ENCODE measurements around the gene SNX11. TPM values are rescaled to one million over a fixed set of nuclear protein-coding genes. Genes with fewer than 3 reads are reported as not detected.
A peak's percentile ranks its signal among the peaks of the same experiment; 100 is the strongest.

The SNX11 gene
- total and polyA plus RNA-seq, 2 donors (not counting 3 experiments of a cell fraction or from before 2014, with no cell fraction given) = 23.4 to 26.2 TPM

- no peak for TF ChIP-seq GATA2 (IDR thresholded peaks at IDR 0.05; ENCODE audit: insufficient read depth, insufficient read length, low read depth, low read length)
- no peak overlapping the region for H3K4me2 ChIP-seq (ENCODE audit: insufficient read depth, low read length)
- H3K4me1 ChIP-seq (ENCODE audit: control insufficient read depth, extremely low read depth, insufficient read depth, low read length) = peaks cover under 1% of the 10 kb centered on the region
- POLR2A ChIA-PET = no interaction called here
- H3K9ac ChIP-seq (replicated peaks; ENCODE audit: extremely low read depth, insufficient read depth, low read length) = no peak overlapping the region
- H2AFZ ChIP-seq (ENCODE audit: low read depth, low read length) = no peak overlapping the region
- no peak overlapping the region for H3K27ac ChIP-seq (ENCODE audit: insufficient read depth, low read depth, low read length)
- peaks cover 38 to 40% of the 10 kb centered on the region in 2 experiments for H3K27me3 ChIP-seq (ENCODE audit: control insufficient read depth in 2 of 2, insufficient read depth in 2 of 2, low read length in 2 of 2)
- no peaks in the 10 kb centered on the region for H3K9me3 ChIP-seq (replicated peaks; ENCODE audit: control insufficient read depth, insufficient read depth, low read length)
- no peaks in the 10 kb centered on the region for H3K36me3 ChIP-seq (ENCODE audit: control insufficient read depth in 2 of 2, extremely low read depth in 1 of 2, insufficient read depth in 2 of 2, low read length in 2 of 2)
- no peaks in the 10 kb centered on the region for H4K20me1 ChIP-seq (replicated peaks; ENCODE audit: control insufficient read depth, extremely low read depth, insufficient read depth, low read length)
- no peaks in the 10 kb centered on the region for H3K79me2 ChIP-seq (ENCODE audit: control insufficient read depth, insufficient read depth, low read length)
- dilution Hi-C loops (cut with MboI; ENCODE audit: extremely low pct_ligation_motif_present, low sequenced_read_pairs) = no loop called here
- no peaks in the 10 kb centered on the region for H3K9me1 ChIP-seq (replicated peaks; ENCODE audit: control insufficient read depth, extremely low read depth, insufficient read depth, low read length)
- H3K4me3 ChIP-seq (replicated peaks in 1 of 3; ENCODE audit: insufficient read depth in 1 of 3, low read depth in 1 of 3, low read length in 3 of 3) = no peak overlapping the region
- FAIRE-seq = no peak
- CTCF ChIA-PET = no interaction called here
- no peak for DNase-seq (ENCODE audit: low read depth, low spot score)
- intact Hi-C loops (cut with micrococcal nuclease) = no loop called here
- BruUV-seq (replicated peaks) = no TSS peak
Observed at GRCh38 chr17:48144976-48145798, 37.6 kb downstream of the SNX11 start.

DNA sequence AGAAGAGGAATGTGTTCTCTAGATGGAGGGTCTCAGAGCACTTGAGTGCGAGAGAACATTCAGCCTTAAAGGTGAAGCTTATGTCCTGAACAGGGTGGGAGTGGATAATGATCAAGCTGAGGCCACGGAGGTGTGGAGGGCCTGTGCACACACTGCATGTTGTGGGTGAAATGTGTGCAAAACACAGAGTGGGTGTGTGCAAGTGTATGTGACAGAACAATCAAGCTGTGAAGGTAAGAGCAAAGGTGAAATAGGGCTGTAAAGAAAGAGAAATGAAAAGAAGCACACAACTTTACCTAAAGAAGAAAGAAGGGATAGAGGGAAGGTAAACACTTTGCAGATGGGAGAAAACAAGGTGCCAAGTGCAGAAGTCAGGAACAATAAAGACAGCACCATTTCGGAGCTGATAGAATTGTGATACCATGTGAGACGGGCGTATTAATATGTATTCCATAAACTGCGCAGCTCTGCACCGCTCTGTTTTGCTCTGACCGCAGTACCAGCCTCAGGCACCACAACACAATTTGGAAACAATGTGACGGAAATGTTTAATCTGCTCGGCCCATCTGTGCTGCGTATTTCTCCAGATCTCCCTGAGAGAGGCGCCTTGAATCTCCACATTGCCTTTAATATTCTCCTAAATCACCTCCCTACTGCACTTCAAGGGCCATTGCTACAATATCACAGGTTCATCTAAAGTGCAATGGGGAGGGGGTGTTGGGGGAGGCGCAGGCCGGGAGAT is 40.6 kb downstream of the SNX11 start:
- Histone ChIP-seq H4K20me1 (replicated peaks; ENCODE audit: control insufficient read depth, extremely low read depth, insufficient read depth, low read length) (no peaks in the 10 kb centered on the region), H3K36me3 (ENCODE audit: control insufficient read depth in 2 of 2, extremely low read depth in 1 of 2, insufficient read depth in 2 of 2, low read length in 2 of 2) (no peaks in the 10 kb centered on the region), H3K9ac (replicated peaks; ENCODE audit: extremely low read depth, insufficient read depth, low read length) (no peak overlapping the region), H3K79me2 (ENCODE audit: control insufficient read depth, insufficient read depth, low read length) (no peaks in the 10 kb centered on the region), H3K27me3 (ENCODE audit: control insufficient read depth in 2 of 2, insufficient read depth in 2 of 2, low read length in 2 of 2) (peaks cover 50 to 56% of the 10 kb centered on the region in 2 experiments), H3K9me1 (replicated peaks; ENCODE audit: control insufficient read depth, extremely low read depth, insufficient read depth, low read length) (no peaks in the 10 kb centered on the region), H3K4me2 (ENCODE audit: insufficient read depth, low read length) (no peak overlapping the region), H3K27ac (ENCODE audit: insufficient read depth, low read depth, low read length) (no peak overlapping the region), H3K9me3 (replicated peaks; ENCODE audit: control insufficient read depth, insufficient read depth, low read length) (no peaks in the 10 kb centered on the region), H3K4me1 (ENCODE audit: control insufficient read depth, extremely low read depth, insufficient read depth, low read length) (no peaks in the 10 kb centered on the region), H2AFZ (ENCODE audit: low read depth, low read length) (no peak overlapping the region), H3K4me3 (replicated peaks in 1 of 3; ENCODE audit: insufficient read depth in 1 of 3, low read depth in 1 of 3, low read length in 3 of 3) (no peak overlapping the region)
- ChIA-PET POLR2A (no interaction called here), CTCF (interaction anchor here (0.9 to 2.6 kb wide), 6 partner anchors 11 to 204 kb away, joined by 3 to 10 read pairs (median 4); no protein-coding TSS in a partner anchor)
- no peak for FAIRE-seq
- no TSS peak for BruUV-seq (replicated peaks)
- dilution Hi-C loops (cut with MboI; ENCODE audit: extremely low pct_ligation_motif_present, low sequenced_read_pairs) (no loop called here), intact Hi-C loops (cut with micrococcal nuclease) (no loop called here)
- no peak for DNase-seq (ENCODE audit: low read depth, low spot score)
- peak; percentile 20 for TF ChIP-seq EZH2 (IDR thresholded peaks at IDR 0.05; ENCODE audit: borderline replicate concordance, low read depth, low read length, severe bottlenecking)
- no peak for TF ChIP-seq FOS (IDR thresholded peaks at IDR 0.05; ENCODE audit: borderline replicate concordance, insufficient read depth, low read length)
- no peak for TF ChIP-seq POLR2AphosphoS5 (IDR thresholded peaks at IDR 0.05; ENCODE audit: insufficient read depth, low read depth, low read length)

All from endothelial cell of umbilical vein (primary cell).